ENCODE measurements around the gene BFAR. TPM values are rescaled to one million over a fixed set of nuclear protein-coding genes. Genes with fewer than 3 reads are reported as not detected.

BFAR gene
- total and polyA plus RNA-seq, 10 of the 15 experiments (the other 5 are each of a cell fraction or from before 2014, with no cell fraction given): 34.6 to 62.0 (median 43.4) TPM

DNA sequence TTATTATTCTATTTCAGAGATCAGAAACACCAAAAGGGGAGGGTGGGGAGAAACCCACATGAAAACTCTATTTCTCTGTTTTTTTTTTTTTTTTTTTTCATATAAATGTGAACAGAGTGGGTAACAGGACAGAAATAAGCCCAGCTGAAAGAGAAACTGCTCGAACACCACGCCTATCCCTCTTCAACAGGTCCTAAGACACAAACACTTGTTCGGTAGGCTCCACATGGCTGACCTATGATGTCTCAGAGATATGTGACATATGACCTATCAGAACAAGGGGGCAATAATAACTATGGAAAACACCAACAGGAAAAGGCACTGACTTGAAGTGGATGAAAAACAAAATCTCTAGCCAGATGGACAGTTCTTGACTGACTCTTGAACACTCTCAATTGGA, 47.5 kb upstream of the BFAR start:
- RAD21 ChIA-PET (ENCODE audit: unreplicated experiment): no interaction called here
- intact Hi-C loops (cut with micrococcal nuclease; ENCODE audit: unreplicated experiment): no loop called here
- Histone ChIP-seq H3K27me3 (replicated peaks in 1 of 2; ENCODE audit: control insufficient read depth in 2 of 2, insufficient read depth in 2 of 2, low read length in 1 of 2) (no peaks in the 10 kb centered on the region), H3K9me3 (replicated peaks; ENCODE audit: control insufficient read depth, insufficient read depth, low read length) (no peaks in the 10 kb centered on the region), H2AFZ (ENCODE audit: control insufficient read depth, low read depth, low read length) (no peak overlapping the region), H3K27ac (ENCODE audit: control insufficient read depth, insufficient read depth) (no peak overlapping the region), H3K9ac (ENCODE audit: control insufficient read depth, insufficient read depth, low read length) (no peak overlapping the region), H4K20me1 (ENCODE audit: control insufficient read depth, insufficient read depth) (no peaks in the 10 kb centered on the region), H3K4me1 (ENCODE audit: control insufficient read depth, insufficient read depth, low read length) (no peaks in the 10 kb centered on the region), H3K79me2 (ENCODE audit: control insufficient read depth, insufficient read depth, low read length) (no peaks in the 10 kb centered on the region), H3K4me2 (ENCODE audit: control insufficient read depth, insufficient read depth) (no peak overlapping the region), H3K4me3 (no peak overlapping the region), H3K36me3 (ENCODE audit: control insufficient read depth in 2 of 2, insufficient read depth in 2 of 2, low read length in 1 of 2) (peaks cover 15 to 32% of the 10 kb centered on the region in 2 experiments)
- ATAC-seq (no peak), FAIRE-seq (no peak), DNase-seq (ENCODE audit: low read depth, low spot score) (no peak)
- SMC1A ChIA-PET (ENCODE audit: uncharacterized antibody, unreplicated experiment): no interaction called here
- in situ Hi-C loops (cut with MboI): no loop called here
- POLR2A ChIA-PET: interaction anchor here (0.6 kb wide), 1 partner anchor 51 kb away, joined by 3 read pairs; no protein-coding TSS in a partner anchor
- CTCF ChIA-PET: no interaction called here
- no TSS peak for BruUV-seq (replicated peaks)
- 96% methylated on average over 3 of the region's 3 CpGs for WGBS (ENCODE audit: insufficient coverage, insufficient replicate concordance, low lambda C conversion rate, missing lambda C conversion rate)
- no peak for TF ChIP-seq ESRRA (IDR thresholded peaks at IDR 0.05; ENCODE audit: low read length)
- TF ChIP-seq SIX5 (IDR thresholded peaks at IDR 0.05; ENCODE audit: low read depth, low read length, severe bottlenecking): no peak
- no peak for TF ChIP-seq NR2F1 (conservative IDR thresholded peaks at IDR 0.05)
- no peak for TF ChIP-seq MYB (IDR thresholded peaks at IDR 0.05; ENCODE audit: borderline replicate concordance, low read depth, low read length)
- no peak for TF ChIP-seq GABPA (IDR thresholded peaks at IDR 0.05; ENCODE audit: low read depth)
- no peak for TF ChIP-seq POLR2AphosphoS5 (IDR thresholded peaks at IDR 0.05; ENCODE audit: low read length)
- no peak for TF ChIP-seq RAD21 (IDR thresholded peaks at IDR 0.05; ENCODE audit: insufficient read depth, low read depth, low read length)
- TF ChIP-seq IKZF2 (IDR thresholded peaks at IDR 0.05): no peak
- no peak for TF ChIP-seq CHD1 (IDR thresholded peaks at IDR 0.05; ENCODE audit: low read depth, low read length)
- TF ChIP-seq ZNF274 (IDR thresholded peaks at IDR 0.05; ENCODE audit: insufficient read depth, insufficient read length): no peak
- no peak for TF ChIP-seq BCL11A (IDR thresholded peaks at IDR 0.05; ENCODE audit: low read depth, low read length)
- TF ChIP-seq POLR2A (IDR thresholded peaks at IDR 0.05; ENCODE audit: low read depth, low read length): no peak
- TF ChIP-seq, protein P1, sequence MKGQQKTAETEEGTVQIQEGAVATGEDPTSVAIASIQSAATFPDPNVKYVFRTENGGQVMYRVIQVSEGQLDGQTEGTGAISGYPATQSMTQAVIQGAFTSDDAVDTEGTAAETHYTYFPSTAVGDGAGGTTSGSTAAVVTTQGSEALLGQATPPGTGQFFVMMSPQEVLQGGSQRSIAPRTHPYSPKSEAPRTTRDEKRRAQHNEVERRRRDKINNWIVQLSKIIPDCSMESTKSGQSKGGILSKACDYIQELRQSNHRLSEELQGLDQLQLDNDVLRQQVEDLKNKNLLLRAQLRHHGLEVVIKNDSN (IDR thresholded peaks at IDR 0.05; ENCODE audit: borderline replicate concordance, extremely low read length, insufficient read depth, low read depth, low read length): no peak
- no peak for TF ChIP-seq SRF (IDR thresholded peaks at IDR 0.05; ENCODE audit: low read depth in 2 of 2, low read length in 2 of 2)
- no peak for TF ChIP-seq ETV6 (conservative IDR thresholded peaks at IDR 0.05 in 1 of 2, IDR thresholded peaks at IDR 0.05 in 1 of 2; ENCODE audit: borderline replicate concordance in 1 of 2, low read depth in 1 of 2)

Data from GM12878 (cell line).